ENCODE data around the gene AMDHD2. TPM values are rescaled to one million over a fixed set of nuclear protein-coding genes. Genes with fewer than 3 reads are reported as not detected.

The AMDHD2 gene
- polyA plus RNA-seq, 1 experiment = 7.7 TPM

DNA sequence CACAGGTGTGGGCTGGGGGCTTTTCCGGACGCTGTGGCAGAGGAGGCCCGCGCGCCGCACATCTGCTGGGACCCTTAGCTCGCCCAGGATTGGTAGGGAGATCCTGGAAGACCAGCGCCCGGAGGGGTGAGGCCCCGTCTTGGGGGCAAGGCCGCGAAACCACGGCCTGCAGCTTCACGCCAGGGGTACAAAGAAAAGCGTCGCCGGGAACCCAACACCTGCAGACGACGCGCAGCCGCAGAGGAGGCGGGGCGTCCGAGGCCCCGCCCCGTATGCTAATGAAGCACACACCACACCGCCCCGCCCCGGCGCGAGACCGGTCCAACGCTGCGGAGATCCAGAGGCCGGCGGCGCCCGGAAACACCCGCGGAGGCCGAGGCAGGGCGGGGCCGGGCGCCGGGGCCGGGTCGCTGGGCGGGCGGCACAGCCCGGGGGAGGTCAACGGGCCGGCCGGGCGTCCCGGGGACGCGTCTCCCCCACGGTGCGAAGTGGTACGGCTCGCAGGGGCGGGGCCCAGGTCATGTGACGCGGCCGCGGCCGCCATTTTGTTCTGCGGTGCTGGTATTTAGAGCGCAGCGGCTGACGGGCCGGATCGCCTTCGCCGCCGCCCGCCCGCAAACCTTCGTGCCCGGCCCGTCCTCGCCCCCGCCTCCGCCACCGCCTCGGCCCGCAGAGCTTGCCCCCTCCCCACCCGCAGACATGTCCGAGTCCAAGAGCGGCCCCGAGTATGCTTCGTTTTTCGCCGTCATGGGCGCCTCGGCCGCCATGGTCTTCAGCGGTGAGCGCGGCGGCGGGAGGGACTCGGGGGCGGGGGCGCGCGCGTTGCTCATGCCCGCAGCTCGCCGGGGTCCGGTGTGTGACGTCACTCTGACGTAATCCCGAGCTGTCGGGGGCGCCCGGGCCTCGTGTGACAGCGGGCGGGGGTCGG, 6.5 kb upstream of the AMDHD2 start, which contains the start of gene ATP6V0C:
ATP6V0C (plus strand) TSS at position 548 of the 928 bp plus-strand sequence; CDS start at position 700, 152 bp downstream.
- Histone ChIP-seq H3K9me3 (ENCODE audit: control insufficient read depth, insufficient read depth, low read length) (peaks cover 4% of the 10 kb centered on the region; the same call in 1 of the 2 replicates), H3K4me3 (ENCODE audit: low read depth, low read length) (peak within 1 kb of the TSS; percentile 70), H3K27me3 (ENCODE audit: control insufficient read depth, insufficient read depth, low read length) (no peaks in the 10 kb centered on the region), H3K27ac (ENCODE audit: low read depth, low read length) (peak within 1 kb of the TSS; percentile 68)
- CTCF ChIA-PET = interaction anchor here (4.2 kb wide), 1 partner anchor 12 kb away, joined by 20 read pairs; no protein-coding TSS in a partner anchor
- TF ChIP-seq, protein P1, sequence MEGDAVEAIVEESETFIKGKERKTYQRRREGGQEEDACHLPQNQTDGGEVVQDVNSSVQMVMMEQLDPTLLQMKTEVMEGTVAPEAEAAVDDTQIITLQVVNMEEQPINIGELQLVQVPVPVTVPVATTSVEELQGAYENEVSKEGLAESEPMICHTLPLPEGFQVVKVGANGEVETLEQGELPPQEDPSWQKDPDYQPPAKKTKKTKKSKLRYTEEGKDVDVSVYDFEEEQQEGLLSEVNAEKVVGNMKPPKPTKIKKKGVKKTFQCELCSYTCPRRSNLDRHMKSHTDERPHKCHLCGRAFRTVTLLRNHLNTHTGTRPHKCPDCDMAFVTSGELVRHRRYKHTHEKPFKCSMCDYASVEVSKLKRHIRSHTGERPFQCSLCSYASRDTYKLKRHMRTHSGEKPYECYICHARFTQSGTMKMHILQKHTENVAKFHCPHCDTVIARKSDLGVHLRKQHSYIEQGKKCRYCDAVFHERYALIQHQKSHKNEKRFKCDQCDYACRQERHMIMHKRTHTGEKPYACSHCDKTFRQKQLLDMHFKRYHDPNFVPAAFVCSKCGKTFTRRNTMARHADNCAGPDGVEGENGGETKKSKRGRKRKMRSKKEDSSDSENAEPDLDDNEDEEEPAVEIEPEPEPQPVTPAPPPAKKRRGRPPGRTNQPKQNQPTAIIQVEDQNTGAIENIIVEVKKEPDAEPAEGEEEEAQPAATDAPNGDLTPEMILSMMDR (IDR thresholded peaks at IDR 0.05; ENCODE audit: low read depth, low read length) = no peak
- DNase-seq (ENCODE audit: low read depth, low spot score) = peak; percentile 53
- POLR2A ChIA-PET = interaction anchor here (0.6 to 1.2 kb wide), 6 partner anchors 12 to 358 kb away, joined by 3 to 6 read pairs (median 3); partner anchors contain the start of genes CEMP1, PDPK1, TEDC2 and TRAF7

DNA sequence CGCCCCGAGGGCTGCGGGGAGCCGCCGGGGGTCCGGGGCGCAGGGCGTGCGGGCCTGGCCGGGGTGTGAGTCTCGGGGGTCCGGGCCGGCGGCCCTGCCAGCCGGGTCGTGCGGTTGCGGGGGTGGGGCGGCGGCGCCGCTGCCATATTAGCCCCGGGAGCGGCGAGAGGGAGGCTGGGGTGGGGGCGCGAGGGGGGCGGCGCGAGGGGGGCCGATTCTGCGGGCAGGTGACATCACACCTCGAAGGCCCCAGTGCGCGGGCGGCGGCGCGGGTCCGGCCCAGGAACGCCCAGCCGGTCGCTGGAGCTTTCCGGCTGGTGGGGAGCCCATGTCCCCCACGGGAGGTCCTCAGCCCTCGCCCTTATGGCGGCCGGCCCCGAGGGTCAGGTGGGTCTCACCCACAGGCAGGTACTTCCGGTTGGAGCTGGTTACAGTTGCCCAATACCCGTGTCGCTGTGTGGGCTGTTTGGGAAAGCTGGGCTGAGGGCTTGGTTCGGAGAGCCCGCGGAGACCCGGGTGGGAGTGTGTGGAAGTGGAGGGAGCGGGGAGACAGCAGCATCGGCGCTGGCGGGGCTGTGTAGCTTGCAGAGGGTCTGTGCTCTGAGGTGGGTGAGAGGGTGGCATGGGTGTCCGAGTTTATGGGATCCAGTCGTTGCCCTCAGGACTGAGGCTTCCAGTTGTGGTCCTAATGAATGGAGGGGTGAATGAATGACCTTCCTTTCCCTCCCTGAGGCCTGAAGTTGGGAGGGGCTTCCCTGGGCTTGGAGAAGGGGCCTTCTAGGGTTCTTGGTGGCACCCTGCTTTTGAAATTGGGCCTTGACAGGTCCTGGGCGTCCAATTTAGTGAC, 5.6 kb upstream of the AMDHD2 start:
- peaks cover 4% of the 10 kb centered on the region; the same call in 1 of the 2 replicates for H3K9me3 ChIP-seq (ENCODE audit: control insufficient read depth, insufficient read depth, low read length)
- H3K27ac ChIP-seq (ENCODE audit: low read depth, low read length) = no peak overlapping the region
- POLR2A ChIA-PET = interaction anchor here (1.0 to 1.2 kb wide), 4 partner anchors 13 to 55 kb away, joined by 3 to 6 read pairs (median 3); partner anchors contain the start of genes PDPK1 and TEDC2
- no peaks in the 10 kb centered on the region for H3K27me3 ChIP-seq (ENCODE audit: control insufficient read depth, insufficient read depth, low read length)
- peak overlapping the region; percentile 70 for H3K4me3 ChIP-seq (ENCODE audit: low read depth, low read length)
- TF ChIP-seq, protein P1 (IDR thresholded peaks at IDR 0.05; ENCODE audit: low read depth, low read length) = no peak
- CTCF ChIA-PET = no interaction called here
- no peak for DNase-seq (ENCODE audit: low read depth, low spot score)

DNA sequence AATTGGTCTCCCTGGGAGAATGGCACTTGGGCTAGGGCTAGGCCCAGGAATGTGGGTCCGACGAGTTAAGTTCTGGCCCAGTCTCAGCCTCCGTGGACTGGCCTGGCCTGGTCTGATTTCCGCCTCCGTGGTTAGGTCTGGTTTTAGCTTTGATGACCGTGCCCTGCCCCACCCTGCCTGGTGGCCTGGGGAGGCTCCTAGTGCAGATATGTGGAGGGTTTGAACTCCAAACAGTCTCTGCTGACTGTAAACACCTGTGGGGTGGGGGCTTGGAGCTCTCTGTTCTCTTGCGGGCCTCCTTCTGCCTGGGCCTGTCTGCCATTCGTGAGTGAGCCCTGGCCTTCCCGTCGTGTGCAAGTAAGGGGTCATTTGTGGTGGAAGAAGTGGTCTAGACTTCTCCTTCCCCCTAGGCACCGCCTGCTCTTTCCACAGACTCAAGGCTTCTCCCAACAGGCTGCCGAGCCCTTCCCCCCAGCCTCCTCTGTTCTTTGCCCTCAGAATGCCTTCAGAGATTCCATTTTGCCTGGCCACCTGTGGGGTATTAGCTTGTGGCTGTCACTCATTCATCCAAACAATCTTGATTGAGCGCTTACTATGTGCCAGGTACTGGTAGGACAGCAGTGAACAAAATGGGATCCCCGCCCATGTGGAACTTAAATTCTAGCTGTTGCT, 4.9 kb upstream of the AMDHD2 start:
- Histone ChIP-seq H3K27me3 (ENCODE audit: control insufficient read depth, insufficient read depth, low read length) (no peaks in the 10 kb centered on the region), H3K9me3 (ENCODE audit: control insufficient read depth, insufficient read depth, low read length) (peaks cover 4% of the 10 kb centered on the region; the same call in 1 of the 2 replicates), H3K27ac (ENCODE audit: low read depth, low read length) (no peak overlapping the region), H3K4me3 (ENCODE audit: low read depth, low read length) (peak overlapping the region; percentile 70)
- POLR2A ChIA-PET = no interaction called here
- CTCF ChIA-PET = interaction anchor here (1.1 kb wide), 1 partner anchor 14 kb away, joined by 3 read pairs; no protein-coding TSS in a partner anchor
- TF ChIP-seq, protein P1 (IDR thresholded peaks at IDR 0.05; ENCODE audit: low read depth, low read length) = no peak
- no peak for DNase-seq (ENCODE audit: low read depth, low spot score)

DNA sequence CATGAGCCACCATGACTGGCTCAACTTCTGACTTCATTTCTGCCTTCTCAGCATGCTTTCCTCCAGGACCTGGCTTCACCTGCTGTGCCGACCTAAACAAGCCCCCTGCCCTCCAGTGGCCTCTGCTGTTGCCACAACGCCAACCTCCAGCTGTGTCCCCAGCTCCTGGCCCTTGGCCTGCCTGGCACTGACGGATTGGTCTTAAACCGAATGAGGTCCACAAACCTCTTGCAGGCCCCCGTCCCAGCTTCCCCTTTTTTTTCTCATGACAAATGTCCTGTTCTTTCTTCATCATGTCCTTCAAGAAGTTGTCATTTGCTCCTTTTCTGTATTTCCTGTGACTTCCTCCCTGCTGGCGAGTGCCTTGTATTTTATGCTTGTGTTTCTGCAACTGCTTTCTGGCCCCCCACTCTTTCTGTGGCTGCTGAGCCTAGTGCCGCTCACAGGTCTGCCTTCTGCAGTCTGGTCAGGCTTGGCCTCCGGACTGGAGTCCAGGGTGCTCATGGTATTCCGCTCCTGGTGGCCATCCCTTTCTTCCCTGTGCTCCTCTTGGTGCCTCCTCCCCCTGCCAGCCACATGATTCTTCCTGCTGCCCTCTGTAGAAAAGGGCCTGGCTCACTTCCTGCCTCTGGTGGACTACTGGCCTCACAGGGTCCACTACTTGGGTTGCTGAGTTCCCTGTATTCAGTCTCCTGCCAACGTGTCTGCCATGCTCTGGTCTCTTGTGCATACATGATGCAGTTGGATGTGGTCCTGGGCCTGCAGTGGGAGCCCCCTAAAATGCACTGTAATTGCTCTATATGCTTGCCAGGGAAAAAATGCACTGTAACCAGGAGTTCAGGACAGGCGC, 3.6 kb upstream of the AMDHD2 start:
- Histone ChIP-seq H3K27ac (ENCODE audit: low read depth, low read length) (peak overlapping the region; percentile 11), H3K9me3 (ENCODE audit: control insufficient read depth, insufficient read depth, low read length) (peaks cover 4% of the 10 kb centered on the region; the same call in 1 of the 2 replicates), H3K4me3 (ENCODE audit: low read depth, low read length) (peak overlapping the region; percentile 27), H3K27me3 (ENCODE audit: control insufficient read depth, insufficient read depth, low read length) (no peaks in the 10 kb centered on the region)
- no peak for DNase-seq (ENCODE audit: low read depth, low spot score)
- POLR2A ChIA-PET = no interaction called here
- TF ChIP-seq, protein P1 (IDR thresholded peaks at IDR 0.05; ENCODE audit: low read depth, low read length) = no peak
- CTCF ChIA-PET = interaction anchor here (1.1 kb wide), 1 partner anchor 15 kb away, joined by 3 read pairs; no protein-coding TSS in a partner anchor

Data from AG04450 (cell line).